NCI-H1436 (cell line): ENCODE measurements around the gene AIF1.

Experiments
- DNase-seq: peaks from one replicate; lab custom pipeline; 2025; lab: John Stamatoyannopoulos, UW

The AIF1 gene

GRCh38 chr6:31642798-31643570 lies 27.9 kb downstream of the AIF1 start:
- DNase-seq = no peak

- no peak for DNase-seq
Observed at GRCh38 chr6:31643818-31644454, 28.9 kb downstream of the AIF1 start.

- no peak for DNase-seq
Observed at GRCh38 chr6:31645325-31645724, 30.3 kb downstream of the AIF1 start.

GRCh38 chr6:31651602-31652191 lies 36.7 kb downstream of the AIF1 start:
- DNase-seq = peak; percentile 70

GRCh38 chr6:31652925-31653724 lies 38.1 kb downstream of the AIF1 start:
- DNase-seq = peak; percentile 93

GRCh38 chr6:31654574-31655348 lies 39.7 kb downstream of the AIF1 start:
- no peak for DNase-seq

- DNase-seq = no peak
Observed at GRCh38 chr6:31655349-31656237, 40.6 kb downstream of the AIF1 start, which contains the start of gene APOM. Gene APOM (plus strand): TSS chr6:31655894. CDS start chr6:31655967, 73 bp downstream.

GRCh38 chr6:31657406-31658157 lies 42.5 kb downstream of the AIF1 start:
- DNase-seq = no peak

GRCh38 chr6:31658158-31658688 lies 43.2 kb downstream of the AIF1 start:
- DNase-seq = no peak

GRCh38 chr6:31658983-31659648 lies 44.1 kb downstream of the AIF1 start:
- DNase-seq = no peak

GRCh38 chr6:31659649-31660380 lies 44.8 kb downstream of the AIF1 start:
- no peak for DNase-seq

- peak; percentile 72 for DNase-seq
Observed at GRCh38 chr6:31660381-31661261, 45.6 kb downstream of the AIF1 start, which contains the start of gene C6orf47. Gene C6orf47 (minus strand): TSS chr6:31660778. CDS start chr6:31659947, 831 bp downstream.

- DNase-seq = no peak
Observed at GRCh38 chr6:31661262-31662123, 46.5 kb downstream of the AIF1 start.

GRCh38 chr6:31662124-31662723 lies 47.2 kb downstream of the AIF1 start:
- no peak for DNase-seq

GRCh38 chr6:31663126-31663960 lies 48.3 kb downstream of the AIF1 start:
- DNase-seq = no peak
